Esophagus (tissue), 2 donors: ENCODE data around the gene SYNE1. TPM values are rescaled to one million over a fixed set of nuclear protein-coding genes. Genes with fewer than 3 reads are reported as not detected.

Experiments used
- H3K27ac ChIP-seq, 2 donors: one replicate each; pipeline ENCODE4 v1.5.1; 2013; ENCODE audit warnings: low read depth in 2 of 2, mild to moderate bottlenecking in 2 of 2, inconsistent platforms in 1 of 2, low read length in 1 of 2, moderate library complexity in 1 of 2
- H3K27me3 ChIP-seq, 2 donors: one replicate each; pipeline ENCODE4 v1.6.1; 2013; ENCODE audit warnings: low read length in 2 of 2, control low read depth in 1 of 2, mild to moderate bottlenecking in 1 of 2; ENCODE audit not compliant: insufficient read depth in 2 of 2, control insufficient read depth in 1 of 2
- H3K36me3 ChIP-seq, 2 donors: one replicate each; pipeline ENCODE4 v1.6.1; 2013; ENCODE audit warnings: low read length in 1 of 2; ENCODE audit not compliant: control insufficient read depth in 2 of 2, insufficient read depth in 2 of 2
- H3K4me1 ChIP-seq, 2 donors: one replicate each; pipeline ENCODE4 v1.6.1; 2013; ENCODE audit warnings: low read length in 1 of 2; ENCODE audit not compliant: control insufficient read depth in 2 of 2, insufficient read depth in 2 of 2
- H3K4me3 ChIP-seq, 2 donors: one replicate each; pipeline ENCODE4 v1.5.1; 2013; ENCODE audit warnings: low read length in 2 of 2, mild to moderate bottlenecking in 2 of 2, low read depth in 1 of 2, moderate library complexity in 1 of 2
- H3K9me3 ChIP-seq, 2 donors: one replicate each; pipeline ENCODE4 v1.6.1; 2013; ENCODE audit warnings: mild to moderate bottlenecking in 2 of 2, low read depth in 1 of 2, low read length in 1 of 2, moderate library complexity in 1 of 2; ENCODE audit not compliant: control insufficient read depth in 2 of 2, insufficient read depth in 1 of 2
- WGBS, 2 donors: extraction: QIAGEN DNeasy Blood & Tissue Kit; methylation state at CpG; one replicate each; pipeline ENCODE4 v1.1.7; 2013; 5-methylcytosine and 5-hydroxymethylcytosine counted together
- polyA plus RNA-seq, 2 donors: library from polyadenylated mRNA; stranded (reverse); fragments of 200-250 nt; gene quantifications; one replicate each; pipeline ENCODE4 v1.2.3, GENCODE V29; 2013
- donor health status: healthy with polysubstance abuse.
- donor health status: Bipolar disorder and iron deficiency.

SYNE1 gene
- polyA plus RNA-seq, 2 donors = 5.4 to 7.1 TPM

DNA sequence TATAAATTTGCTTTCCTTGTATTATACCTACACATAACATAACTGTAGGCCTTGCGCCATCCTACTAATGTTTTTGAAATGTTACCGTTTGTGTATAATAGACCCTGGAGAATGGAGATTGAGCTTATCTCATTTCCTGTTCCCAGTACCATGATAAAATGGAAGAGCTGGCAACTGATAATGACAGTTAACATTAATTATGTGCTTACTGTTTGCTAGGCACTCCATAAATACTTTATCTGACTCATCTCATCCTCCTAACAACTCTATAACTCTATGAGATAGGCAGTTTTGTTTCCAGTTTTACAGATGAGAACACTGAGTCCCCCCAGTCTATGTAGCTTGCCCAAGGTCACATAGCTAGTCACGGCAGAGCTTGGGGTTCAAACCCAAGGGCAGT, 396.7 kb downstream of the SYNE1 start:
- H3K36me3 ChIP-seq = peaks cover 2 to 3% of the 10 kb centered on the region in 2 donors

DNA sequence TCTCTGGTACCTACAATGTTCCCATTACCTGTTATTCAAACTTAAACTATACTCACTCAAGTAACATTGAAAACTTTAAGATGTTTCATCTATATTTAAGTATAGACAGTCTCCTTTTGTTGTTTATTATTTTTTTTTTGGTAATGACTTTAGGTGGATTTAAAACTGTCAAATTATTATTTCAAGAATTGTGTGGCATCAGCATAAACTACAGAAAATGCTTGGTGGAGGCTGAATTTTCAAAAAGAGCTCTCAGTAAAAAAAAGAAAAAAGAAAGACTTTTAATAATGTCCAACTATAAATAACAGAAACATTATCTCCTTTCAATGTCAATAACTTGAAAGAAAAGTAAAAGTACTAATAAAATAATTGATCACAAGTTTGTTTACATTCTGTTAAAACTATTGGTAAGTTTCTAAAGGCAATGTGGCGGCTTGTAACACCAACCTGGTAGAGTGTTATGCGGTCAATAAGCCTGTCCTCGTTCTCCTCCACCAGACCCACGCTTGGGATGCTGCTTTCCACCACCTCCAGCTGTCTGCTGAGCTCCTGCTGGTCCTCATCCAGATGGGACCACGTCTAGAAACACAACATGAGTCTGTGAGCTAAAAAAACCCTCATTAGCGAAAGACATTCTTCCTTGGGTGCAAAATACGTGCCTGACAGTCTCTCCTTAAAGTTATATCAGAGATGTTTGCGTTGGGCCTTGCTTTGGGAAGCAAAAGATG, 400.6 kb downstream of the SYNE1 start:
- Histone ChIP-seq H3K4me3 (no peak overlapping the region), H3K9me3 (no peaks in the 10 kb centered on the region), H3K36me3 (peaks cover 3 to 4% of the 10 kb centered on the region in 2 donors), H3K4me1 (no peaks in the 10 kb centered on the region), H3K27me3 (no peaks in the 10 kb centered on the region), H3K27ac (no peak overlapping the region)
- WGBS, 2 donors = 89 to 91% methylated on average over 8 of the region's 8 CpGs

More for the DNA sequence above, 396.7 kb downstream of the SYNE1 start:
- H3K27ac ChIP-seq = no peak overlapping the region
- no peaks in the 10 kb centered on the region for H3K27me3 ChIP-seq
- 80 to 92% methylated on average over 3 of the region's 3 CpGs for WGBS, 2 donors
- H3K9me3 ChIP-seq = no peaks in the 10 kb centered on the region
- no peaks in the 10 kb centered on the region for H3K4me1 ChIP-seq
- H3K4me3 ChIP-seq = no peak overlapping the region

DNA sequence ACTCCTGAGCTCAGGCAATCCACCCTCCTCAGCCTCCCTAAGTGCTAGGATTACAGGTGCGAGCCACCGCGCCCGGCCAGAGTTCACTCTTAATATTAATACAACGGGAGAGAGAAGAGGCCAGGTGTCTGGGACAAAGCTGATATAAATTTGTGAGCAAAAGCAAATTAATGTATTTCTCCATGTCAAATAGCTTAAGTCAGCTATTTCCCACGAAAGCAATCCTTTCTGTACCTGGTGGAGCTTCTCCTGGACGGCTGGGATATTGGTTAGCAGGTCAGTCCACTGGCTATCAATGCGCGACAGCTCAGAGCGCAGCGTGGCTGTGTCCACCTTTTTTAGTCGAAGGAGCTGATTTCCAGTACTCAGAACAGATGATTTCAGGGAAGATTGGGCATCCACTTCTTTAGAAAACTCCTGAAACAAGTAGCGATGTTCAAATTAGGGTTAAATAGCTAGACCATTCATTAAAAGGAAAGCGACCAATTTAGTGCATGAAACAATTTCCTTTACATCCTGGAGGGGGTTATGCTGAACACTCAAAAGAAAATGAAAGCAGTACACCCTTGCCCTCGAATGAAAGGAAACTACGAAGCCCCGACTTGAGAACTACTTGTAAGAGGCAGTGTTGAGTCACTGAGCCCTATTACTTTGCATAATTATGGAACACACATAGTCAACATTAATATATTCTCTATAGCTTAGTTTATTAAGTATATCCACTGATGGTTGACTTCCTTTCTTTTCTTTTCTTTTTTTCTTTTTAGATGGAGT, 403.4 kb downstream of the SYNE1 start:
- no peaks in the 10 kb centered on the region for H3K9me3 ChIP-seq
- H3K36me3 ChIP-seq = peaks cover 3 to 4% of the 10 kb centered on the region in 2 donors
- WGBS, 2 donors = 87 to 93% methylated on average over 17 of the region's 17 CpGs
- no peak overlapping the region for H3K27ac ChIP-seq
- H3K4me1 ChIP-seq = no peaks in the 10 kb centered on the region
- no peak overlapping the region for H3K4me3 ChIP-seq
- H3K27me3 ChIP-seq = no peaks in the 10 kb centered on the region

DNA sequence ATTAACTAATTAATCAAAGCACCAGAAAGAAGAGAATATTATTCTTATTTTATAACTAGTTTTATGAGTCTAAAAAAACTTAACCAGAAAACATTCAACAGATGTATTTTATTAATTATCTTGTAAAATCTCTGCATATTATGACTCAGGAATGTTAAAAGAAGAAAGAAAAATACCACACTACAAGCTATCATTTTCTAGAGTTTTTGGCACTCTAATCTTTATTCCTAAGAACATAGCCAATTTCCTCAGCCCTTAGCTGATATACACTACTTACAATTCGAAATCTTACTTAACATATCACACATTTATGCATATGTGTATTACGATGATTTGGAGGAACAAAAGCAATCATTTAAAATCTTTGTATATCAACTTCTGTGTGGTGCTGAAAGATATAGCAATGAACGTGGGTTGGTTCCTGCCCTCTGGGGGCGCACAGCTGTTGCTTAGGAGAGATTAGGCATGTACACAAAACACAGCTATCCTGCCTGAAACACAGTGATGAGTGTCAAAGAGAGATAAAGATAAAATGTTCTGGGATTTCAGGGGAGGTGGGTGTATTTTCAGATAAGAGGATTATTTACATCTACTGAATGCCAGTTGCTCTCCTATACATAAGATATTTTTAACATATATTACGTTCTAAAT, 404.5 kb downstream of the SYNE1 start:
- Histone ChIP-seq H3K36me3 (peaks cover 3 to 4% of the 10 kb centered on the region in 2 donors), H3K9me3 (no peaks in the 10 kb centered on the region), H3K4me1 (no peaks in the 10 kb centered on the region), H3K27ac (no peak overlapping the region), H3K27me3 (no peaks in the 10 kb centered on the region), H3K4me3 (no peak overlapping the region)
- WGBS, 2 donors = 54 to 66% methylated on average over 5 of the region's 5 CpGs

DNA sequence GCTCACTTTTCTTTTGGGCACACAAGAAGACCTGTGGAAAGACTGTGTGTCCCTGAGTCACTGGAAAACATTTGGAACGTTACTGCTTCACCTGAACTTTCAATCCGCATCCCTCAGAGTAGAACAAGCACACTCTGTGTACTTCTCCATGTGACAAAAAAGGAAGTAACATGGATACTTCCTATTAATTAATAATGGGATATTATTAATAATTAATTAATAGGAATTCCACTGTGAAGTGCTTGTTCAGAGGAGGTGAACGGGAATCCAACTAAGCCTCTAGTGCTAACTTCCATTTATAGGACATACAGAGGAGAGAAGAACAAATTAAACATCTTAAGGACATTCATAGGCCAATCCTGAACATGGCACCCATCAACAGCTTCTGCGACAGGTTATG, 407.8 kb downstream of the SYNE1 start:
- H3K27ac ChIP-seq = no peak overlapping the region
- H3K9me3 ChIP-seq = no peaks in the 10 kb centered on the region
- peaks cover 0 to 4% of the 10 kb centered on the region in 2 donors for H3K36me3 ChIP-seq
- H3K4me3 ChIP-seq = no peak overlapping the region
- WGBS, 2 donors = 73 to 91% methylated on average over 4 of the region's 4 CpGs
- no peaks in the 10 kb centered on the region for H3K27me3 ChIP-seq
- H3K4me1 ChIP-seq = no peaks in the 10 kb centered on the region

DNA sequence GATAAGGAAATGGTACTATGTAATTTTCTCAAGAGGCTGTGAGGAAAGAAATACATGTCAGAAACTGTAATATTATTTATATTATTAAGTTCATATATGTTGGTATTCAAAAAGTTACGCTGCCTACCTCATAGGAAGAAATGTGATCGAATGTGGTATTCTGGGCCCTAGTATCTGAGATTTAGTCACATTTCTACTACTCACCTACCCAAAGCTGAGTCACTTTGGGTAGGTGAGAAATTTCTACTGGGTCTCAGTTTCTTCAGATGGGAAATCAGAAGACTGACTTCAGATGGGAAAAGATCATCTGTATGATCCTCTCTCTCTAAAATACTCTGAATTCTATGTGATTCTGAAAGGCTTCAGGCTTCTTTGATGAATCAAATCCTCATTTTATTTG, 411.0 kb downstream of the SYNE1 start:
- Histone ChIP-seq H3K27ac (no peak overlapping the region), H3K4me3 (no peak overlapping the region), H3K27me3 (no peaks in the 10 kb centered on the region), H3K4me1 (no peaks in the 10 kb centered on the region), H3K36me3 (peaks cover 0 to 3% of the 10 kb centered on the region in 2 donors), H3K9me3 (peaks cover 0 to 9% of the 10 kb centered on the region in 2 donors)
- 92% methylated on average over 2 of the region's 2 CpGs for WGBS, 2 donors

DNA sequence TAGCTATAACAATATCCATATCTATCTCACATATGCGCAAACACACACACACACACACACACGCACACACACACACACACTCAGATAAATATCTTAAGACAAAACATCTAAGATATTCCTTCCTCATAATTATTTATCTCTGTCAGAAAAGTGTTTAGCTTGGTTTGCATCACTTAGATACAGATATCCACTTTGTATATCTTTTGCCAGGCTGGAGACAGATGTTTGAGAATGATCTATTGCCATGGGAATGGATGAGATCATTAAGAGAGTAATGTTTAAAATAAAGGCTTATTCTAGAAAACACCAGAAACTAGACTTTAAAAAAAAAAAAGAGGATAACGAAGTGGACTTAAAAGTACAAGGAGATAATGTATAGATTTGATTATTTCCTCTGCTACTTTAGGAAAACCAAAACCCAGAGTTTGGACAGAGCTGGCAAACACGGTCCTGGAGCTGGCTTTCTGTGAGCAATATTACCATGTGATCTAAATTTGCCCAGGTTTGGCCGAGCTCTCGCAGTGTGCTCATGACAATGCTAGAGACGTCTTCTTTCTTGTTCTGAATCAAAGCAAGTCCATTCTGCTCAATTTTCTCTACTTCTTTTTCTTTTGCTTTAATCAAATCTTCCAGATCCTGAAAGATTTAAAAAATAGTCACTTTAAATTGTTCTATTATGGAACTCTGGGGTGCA, 411.8 kb downstream of the SYNE1 start:
- H3K27me3 ChIP-seq = no peaks in the 10 kb centered on the region
- H3K36me3 ChIP-seq = peaks cover 0 to 3% of the 10 kb centered on the region in 2 donors
- H3K4me3 ChIP-seq = no peak overlapping the region
- H3K4me1 ChIP-seq = no peaks in the 10 kb centered on the region
- H3K27ac ChIP-seq = no peak overlapping the region
- 74 to 81% methylated on average over 7 of the region's 7 CpGs for WGBS, 2 donors
- H3K9me3 ChIP-seq = peaks cover 0 to 9% of the 10 kb centered on the region in 2 donors

DNA sequence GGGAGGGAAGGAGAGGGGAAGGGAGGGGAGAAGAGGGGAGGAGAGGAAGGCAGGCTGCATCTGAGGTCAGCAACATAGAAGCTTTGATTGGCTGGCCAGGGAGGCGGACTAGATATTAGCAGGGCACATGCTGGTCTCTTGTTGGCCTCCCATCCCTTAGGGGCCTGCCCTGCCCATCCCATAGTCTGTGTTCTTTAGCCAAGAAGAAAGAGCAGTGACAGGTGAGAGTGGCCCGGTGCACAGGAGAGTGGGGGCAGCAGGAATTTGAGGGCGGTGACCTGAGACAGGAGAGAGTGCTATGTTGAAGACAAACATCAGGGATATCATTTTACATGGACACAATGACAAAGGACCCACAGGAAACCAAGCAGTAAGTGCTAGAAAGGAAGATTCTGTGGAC, 413.5 kb downstream of the SYNE1 start:
- 83% methylated on average over 3 of the region's 3 CpGs for WGBS, 2 donors
- H3K27ac ChIP-seq = no peak overlapping the region
- H3K27me3 ChIP-seq = no peaks in the 10 kb centered on the region
- H3K36me3 ChIP-seq = peaks cover 3% of the 10 kb centered on the region in 2 donors
- no peak overlapping the region for H3K4me3 ChIP-seq
- H3K4me1 ChIP-seq = no peaks in the 10 kb centered on the region
- H3K9me3 ChIP-seq = peaks cover 0 to 9% of the 10 kb centered on the region in 2 donors
